ENCODE data around the gene C6orf15.

Gene C6orf15

GRCh38 chr6:31065556-31065955 is 46.8 kb downstream of the C6orf15 start:
- FAIRE-seq: no peak

DNA sequence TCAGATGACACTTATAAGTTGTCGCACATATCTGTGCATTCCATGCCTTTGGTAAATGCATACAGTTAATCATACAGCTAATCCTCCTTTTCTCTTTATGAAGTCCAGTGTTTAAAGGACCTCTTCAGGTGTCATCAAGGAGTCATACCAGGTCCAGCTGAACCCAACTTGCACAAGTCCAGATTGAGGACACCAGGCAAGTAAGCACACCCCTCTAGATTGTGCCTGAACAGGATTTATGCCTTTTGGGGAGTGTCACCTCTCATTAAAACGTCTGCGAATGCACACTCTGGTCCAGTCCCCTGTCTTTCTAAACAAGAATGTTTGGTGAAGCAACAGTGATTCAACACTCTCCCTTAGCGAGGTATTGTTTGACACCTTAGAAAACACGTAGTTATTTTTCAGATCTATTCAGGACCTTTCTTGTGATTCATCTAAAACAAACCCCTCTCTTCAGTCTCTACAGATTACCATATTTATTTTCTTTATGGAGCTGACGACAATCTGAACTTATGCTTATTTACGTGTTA is 48.4 kb downstream of the C6orf15 start:
- FAIRE-seq: no peak
